GM19397 (cell line): ENCODE data around the gene IZUMO1.
A peak's percentile ranks its signal among the peaks of the same experiment; 100 is the strongest.
"Not testable (repeated sequence)": the region's sequence is repeated elsewhere in the genome, so short reads cannot be mapped to it uniquely, and the experiment has no call there.

Source experiments
- ATAC-seq: cut with Tn5 transposase; IDR thresholded peaks from one replicate; pipeline ENCODE4 v1.9.1; 2021; ENCODE audit warnings: mild to moderate bottlenecking, moderate library complexity; ENCODE audit not compliant: unreplicated experiment

Gene IZUMO1

DNA sequence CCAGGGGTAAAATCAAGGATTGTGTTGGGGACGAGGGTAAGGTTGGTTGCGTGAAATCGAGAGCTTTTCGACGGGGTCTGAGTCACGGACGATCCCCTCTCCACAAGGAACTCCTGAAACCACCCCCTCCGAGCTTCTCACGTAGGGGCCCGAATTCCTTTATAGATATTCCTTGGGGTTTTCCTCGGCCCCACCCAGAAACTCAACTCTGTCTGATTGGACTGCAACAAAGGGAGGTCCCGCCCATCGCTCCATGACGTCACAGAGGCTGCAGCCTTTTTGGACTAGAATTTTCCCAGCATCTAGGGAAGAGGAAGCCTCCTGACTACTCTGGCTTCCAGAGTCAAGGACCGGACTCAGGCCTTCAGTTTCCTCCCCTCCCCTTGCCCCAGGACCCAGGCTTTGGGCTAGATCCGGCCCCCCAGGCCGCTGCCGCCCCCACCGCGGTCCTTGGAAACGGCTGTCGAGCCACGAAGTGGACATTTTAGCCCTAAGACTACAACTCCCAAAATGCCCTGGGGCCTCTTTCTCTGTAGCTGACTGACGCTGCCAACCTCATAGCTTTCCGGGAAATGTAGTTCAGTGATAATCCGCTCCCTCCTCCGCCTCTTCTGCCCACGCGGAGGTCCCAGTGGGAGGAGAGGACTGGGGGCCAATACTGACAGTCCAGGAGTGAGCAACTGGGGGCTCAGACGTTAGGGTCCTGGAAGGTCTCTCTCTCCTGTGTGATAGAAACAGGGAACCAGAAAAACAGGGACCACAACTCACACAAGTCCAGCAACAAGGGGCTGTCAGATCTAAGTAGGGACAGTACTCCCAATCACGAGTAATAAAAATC lies at the start of gene IZUMO1:
IZUMO1 (minus strand) TSS at position 172 of the 838 bp plus-strand sequence. CDS start 1,050 bp downstream, outside the sequence.
- ATAC-seq: no peak

DNA sequence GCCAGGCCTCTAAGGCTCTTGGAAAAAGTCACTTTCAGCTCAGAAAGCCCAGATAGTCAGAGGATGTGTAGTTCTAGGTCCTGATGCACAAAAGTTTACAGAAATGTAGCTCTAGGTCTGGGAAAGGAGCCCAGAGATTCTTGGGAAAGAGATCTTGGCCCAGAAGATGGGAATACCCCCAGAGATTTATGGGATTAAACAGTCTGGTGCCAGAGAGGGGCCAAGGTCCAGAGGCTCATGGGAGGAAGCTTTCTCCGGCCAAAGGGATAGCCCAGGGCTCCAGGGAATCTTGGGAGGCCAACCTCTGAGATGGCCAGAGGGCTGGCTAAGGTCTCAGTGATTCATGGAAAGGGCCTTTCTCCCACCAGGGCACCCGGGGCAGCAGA lies 49.0 kb upstream of the IZUMO1 start:
- ATAC-seq: no peak

DNA sequence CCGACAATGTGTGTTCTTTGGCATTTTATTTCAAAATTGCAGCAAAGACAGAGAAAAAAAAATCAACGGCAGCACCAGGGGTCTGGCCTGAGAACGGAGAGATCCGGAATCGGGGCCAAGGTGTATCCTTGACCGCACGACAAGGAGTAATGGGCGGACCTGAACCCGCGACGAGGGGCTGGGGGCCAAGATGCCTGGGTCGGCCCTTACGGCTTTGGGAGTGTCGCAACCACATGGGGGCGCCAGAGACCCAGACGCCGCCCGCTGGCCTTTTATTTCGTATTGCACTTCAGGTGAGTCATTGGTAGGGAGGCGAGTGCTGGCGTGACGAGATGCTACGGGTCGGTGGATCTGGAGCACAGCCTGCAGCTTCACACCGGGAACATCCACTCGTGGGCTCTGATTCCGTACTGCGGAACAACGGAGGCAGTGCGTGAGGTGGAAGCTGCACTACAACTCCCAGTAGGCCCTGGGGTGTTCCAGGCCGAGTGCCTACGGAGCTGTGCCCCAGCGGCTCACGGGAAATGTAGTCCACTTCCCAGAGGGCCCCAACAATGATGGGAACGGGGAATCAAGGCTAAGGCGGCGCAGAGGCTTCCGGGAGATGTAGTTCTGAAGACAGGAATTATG lies 48.5 kb upstream of the IZUMO1 start:
- peak; percentile 85 for ATAC-seq

DNA sequence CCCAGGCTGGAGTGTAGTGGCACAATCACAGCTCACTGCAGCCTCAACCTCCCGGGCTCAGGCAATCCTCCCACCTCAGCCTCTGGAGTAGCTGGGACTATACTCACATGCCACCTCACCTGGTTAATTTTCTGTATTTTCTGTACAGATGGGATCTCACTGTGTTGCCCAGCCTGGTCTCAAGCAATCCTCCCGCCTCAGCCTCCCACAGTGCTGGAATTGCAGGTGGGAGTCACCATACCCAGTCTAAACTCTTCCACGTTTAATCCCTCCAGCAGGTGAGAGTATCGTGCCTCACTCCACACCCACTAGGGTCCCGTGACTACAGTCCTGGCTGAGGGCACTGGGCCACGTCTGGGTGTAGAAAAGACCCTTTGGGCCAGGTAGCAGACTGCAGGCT lies 47.6 kb upstream of the IZUMO1 start:
- ATAC-seq: no peak

DNA sequence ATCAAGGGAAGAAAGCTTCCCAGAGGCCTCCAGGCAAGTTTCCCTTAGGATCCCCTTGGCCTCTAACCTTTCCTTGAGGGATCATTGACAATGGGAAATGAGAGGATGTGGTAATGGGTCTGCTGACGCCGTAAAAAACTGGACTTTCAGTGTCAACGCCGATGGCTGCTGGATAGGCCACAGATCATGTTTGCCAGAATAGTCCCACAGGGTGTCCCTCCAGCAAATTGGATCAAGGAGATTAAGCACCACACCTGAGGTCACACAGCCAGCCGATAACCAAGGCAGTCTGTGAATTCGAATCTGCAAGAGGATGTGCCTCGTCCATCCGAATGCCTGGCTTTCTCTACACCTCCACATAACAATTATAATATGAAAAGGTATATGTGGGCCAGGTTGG lies 46.6 kb upstream of the IZUMO1 start:
- no peak for ATAC-seq

DNA sequence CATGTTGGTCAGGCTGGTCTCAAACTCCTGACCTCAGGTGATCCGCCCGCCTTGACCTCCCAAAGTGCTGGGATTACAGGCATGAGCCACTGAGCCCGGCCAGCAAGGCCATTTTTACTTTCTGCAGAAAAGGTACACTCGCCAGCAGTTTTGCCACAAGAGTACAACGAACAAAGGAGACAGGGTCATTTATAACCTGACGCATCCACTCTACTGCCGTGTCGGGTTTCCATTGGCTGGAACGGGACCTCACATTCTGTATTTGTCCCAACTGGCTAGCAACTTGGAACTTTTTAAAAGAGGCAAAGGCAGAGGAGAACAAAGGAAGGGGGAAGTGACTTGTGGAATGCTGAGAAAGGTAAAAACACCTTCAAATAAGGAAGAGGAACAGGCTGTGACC lies 40.6 kb upstream of the IZUMO1 start:
- not testable (repeated sequence) for ATAC-seq

DNA sequence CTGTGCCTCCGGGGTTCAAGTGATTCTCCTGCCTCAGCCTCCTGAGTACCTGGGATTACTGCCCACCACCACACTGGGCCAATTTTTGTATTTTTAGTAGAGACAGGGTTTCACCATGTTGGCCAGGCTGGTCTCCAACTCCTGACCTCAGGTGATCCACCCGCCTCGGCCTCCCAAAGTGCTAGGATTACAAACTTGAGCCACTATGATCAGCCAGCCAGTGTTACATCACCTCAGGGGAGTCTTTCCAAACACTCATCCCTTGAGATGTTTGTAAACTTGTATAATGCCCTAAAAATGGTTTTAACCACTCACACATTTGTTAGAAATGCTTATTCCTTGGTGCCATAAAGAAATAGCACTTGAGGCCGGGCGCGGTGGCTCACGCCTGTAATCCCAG lies 39.7 kb upstream of the IZUMO1 start:
- ATAC-seq: not testable (repeated sequence)

DNA sequence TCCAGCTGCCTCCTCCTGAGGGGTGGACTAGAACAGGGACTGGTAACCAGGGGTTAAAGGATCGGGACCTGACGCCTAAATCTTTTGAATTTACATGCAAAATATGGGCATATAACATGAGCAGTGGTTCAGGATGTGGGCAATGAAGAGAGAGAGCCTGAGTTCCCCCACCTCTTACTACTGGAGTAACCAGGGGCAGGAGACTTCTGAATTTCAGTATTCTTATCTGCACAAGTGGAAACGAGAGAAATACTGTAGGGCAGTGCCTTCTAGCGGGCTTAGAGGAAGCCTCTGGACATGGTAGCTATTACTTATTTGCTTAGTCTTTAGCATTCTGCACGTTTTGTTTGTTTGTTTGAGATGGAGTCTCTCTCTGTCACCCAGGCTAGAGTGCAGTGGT lies 37.8 kb upstream of the IZUMO1 start:
- no peak for ATAC-seq

DNA sequence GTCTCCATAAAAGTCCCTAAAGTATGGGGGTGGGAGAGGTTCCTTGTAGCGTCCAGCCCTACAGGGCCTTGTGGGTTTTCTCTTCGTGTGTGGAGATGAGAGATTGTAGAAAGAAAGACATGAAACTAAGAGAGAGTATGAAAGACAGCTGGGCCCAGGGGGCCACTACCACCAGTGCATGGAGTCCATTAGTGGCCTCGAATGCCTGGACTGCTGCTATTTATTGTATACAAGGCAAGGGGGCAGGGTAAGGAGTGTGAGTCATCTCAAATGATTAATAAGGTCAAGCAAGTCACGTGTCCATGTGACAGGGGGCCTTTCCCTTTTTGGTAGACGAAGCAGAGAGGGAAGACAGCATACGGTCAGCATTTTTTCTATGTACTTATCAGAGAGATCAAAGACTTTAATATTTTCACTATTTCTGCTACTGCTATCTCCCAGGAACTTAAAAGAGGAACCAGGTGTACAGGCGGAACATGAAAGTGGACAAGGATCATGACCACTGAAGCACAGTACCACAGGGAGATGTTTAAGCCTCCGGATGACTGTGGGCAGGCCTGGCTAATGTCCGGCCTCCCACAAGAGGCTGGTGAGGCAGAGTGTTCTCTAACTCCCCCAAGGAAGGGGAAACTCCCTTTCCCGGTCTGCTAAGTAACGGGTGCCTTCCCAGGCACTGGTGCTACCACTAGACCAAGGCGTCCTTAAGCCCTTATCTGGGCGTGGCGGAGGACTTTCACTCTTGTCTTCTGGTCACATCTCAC lies 34.1 kb upstream of the IZUMO1 start:
- no peak for ATAC-seq

DNA sequence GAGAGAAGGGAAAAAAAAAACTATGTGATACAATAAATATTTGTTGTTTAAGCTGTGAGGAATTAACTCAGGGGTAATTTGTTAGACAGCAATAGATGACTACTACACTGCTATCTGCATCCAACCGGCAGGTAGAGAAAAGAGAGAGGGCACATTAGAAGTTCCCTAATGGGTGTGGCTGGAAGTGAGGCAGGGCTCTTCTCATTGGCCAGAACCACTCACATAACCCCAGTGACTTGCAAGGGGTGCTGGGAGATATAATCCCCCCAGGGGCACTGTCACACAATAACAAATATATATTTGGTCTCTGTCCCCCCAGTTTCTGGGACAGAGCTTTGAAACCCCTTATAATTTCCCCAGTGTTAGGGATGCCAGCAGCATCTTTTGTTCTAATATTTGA lies 32.9 kb upstream of the IZUMO1 start:
- no peak for ATAC-seq

DNA sequence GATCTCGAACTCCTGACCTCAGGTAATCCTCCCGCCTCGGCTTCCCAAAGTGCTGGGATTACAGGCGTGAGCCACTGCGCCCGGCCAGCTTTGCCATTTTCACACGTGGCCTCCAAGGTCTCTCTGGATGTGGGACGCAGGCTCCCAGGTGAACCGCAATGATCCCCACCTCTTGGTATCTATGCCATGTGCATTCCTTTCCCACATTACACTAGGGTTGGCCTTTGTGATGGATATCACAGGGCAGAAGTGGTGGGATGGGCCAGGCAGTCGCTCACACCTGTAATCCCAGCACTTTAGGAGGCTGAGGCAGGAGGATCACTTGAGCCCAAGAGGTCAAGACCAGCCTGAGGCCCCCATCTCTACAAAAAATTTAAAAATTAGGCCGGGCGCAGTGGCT lies 31.0 kb upstream of the IZUMO1 start:
- no peak for ATAC-seq

DNA sequence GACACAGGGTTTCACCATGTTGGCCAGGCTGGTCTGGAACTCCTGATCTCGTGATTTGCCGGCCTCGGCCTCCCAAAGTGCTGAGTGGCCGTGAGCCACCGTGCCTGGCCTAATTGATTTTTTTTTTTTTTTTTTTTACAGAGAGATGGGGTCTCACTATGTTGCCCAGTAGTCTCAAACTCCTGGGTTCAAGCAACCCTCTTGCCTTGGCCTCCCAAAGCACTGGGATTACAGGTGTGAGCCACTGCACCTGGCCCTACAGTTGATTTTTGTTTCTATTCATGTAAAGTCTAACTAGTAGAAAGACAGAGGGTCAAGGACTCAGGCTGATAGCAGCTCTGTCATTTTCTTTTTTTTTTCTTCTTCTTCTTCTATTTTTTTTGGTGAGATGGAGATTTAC lies 30.4 kb upstream of the IZUMO1 start:
- ATAC-seq: no peak

DNA sequence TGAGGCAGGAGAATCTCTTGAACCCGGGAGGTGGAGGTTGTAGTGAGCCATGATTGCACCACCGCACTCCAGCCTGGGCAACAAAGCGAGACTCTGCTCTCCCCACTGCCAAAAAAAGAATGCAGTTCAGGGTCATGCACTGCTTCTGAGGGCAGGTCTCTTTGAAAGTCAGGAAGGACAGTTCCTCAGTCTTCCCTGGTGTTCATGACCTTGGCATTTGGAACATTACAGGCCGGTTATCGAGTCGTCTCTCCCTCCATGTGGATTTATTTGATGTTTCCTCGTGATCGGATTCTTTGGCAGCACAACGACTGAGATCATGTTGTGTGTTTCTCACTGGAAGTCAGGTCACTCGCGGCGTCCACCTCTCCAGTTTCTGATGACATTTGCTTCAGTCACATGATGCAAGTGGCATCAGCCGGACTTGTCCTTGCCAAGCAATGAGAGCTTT lies 25.8 kb upstream of the IZUMO1 start:
- no peak for ATAC-seq

DNA sequence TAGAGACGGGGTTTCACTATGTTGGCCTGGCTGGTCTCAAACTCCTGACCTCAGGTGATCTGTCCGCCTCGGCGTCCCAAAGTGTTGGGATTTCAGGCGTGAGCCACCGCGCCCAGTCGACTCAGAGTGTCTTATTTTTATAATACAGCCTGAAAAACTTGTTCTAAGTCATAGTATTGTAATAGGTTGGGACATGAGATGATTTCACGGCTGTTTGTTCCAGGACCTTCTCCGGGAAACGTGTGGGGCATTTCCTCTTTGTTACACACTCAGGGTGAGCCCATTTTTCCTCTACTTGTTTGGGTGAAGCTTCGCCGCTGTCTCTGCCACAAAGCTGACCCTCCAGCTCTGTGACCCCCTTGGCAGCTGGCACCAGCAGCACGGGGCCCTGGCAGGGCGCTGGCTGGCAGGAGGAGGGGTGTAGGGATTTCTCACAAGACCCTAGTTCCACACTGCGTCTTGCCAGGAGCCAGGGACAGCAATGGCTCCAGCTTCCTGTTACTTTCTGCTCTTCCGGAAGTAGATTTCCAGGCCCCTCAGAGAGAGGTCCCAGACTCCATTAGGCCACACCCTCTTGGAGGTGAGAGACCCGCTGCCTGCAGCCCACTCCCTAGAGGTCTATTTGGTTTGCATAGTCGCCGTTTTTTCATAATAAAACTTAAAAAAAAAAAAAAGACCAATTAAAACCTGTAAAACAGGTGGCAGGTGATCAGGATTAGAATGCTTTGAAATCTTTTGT lies 24.2 kb upstream of the IZUMO1 start:
- no peak for ATAC-seq

DNA sequence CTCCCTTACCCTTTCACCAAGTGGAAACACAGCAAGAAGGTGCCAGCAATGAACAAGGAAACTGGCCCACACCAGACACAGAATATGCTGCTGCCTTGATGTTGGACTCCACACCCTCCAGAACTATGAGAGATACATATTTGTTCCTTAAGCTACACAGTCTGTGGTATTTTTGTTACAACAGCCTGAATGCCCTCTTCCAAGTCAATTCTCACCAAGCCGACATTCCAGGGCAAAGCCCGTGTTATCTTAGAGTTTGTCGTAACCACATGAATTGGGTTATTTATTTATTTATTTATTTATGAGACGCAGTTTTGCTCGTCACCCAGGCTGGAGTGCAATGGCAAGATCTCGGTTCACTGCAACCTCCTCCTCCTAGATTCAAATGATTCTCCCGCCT lies 23.6 kb upstream of the IZUMO1 start:
- ATAC-seq: no peak

DNA sequence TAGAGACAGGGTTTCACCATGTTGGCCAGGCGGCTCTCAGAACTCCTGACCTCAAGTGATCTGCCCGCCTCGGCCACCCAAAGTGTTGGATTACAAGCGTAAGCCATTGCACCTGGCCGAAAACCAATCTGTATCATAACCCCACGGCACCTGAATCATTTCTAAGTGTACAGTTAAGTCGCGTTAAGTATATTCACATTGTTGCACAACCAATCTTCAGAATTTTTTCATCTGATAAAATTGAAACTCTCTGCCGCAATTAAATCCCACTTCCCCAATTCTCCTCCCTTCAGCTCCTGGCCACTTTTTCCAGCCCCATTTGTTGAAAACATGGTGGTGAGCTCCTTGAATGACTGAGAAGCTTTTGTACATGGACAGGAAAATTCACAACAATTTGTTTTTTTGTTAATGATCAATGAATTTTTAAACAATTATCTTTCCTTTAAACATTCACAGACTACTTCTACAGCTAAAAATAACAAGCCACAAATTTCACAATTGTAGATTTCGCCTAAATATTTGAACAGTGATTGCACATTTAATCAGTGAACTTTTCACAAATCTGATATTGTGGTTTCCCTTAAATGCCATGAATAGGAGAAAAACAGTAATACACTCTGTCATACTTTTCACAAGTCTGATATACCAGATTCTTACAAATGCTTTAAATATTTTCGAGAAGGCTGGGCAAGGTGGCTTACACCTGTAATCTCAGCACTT lies 22.4 kb upstream of the IZUMO1 start:
- no peak for ATAC-seq

DNA sequence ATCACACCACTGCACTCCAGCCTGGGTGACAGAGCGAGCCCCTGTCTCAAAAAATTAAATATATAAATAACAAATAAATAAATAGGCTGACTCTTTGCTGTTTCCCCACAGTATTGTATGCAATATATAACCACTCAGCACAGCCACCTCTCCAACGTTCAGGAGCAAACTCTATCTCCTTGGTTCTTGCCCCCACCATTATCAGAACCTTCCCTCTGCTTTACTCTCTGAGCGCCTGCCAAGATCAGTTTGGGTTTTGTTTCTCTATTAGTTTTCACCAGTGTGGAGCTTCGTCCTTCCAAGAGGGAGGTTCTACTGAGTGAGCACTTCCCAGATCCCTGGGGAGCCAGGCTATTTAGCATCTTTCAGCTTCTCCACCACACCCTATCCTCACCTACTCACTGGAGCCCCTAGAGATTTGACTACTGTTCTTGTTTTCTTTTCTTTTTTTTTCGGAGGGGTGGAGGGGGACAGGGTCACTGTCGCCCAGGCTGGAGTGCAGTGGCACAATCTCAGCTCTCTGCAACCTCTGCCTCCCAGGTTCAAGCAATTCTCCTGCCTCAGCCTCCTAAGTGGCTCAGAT lies 21.6 kb upstream of the IZUMO1 start:
- not testable (repeated sequence) for ATAC-seq

DNA sequence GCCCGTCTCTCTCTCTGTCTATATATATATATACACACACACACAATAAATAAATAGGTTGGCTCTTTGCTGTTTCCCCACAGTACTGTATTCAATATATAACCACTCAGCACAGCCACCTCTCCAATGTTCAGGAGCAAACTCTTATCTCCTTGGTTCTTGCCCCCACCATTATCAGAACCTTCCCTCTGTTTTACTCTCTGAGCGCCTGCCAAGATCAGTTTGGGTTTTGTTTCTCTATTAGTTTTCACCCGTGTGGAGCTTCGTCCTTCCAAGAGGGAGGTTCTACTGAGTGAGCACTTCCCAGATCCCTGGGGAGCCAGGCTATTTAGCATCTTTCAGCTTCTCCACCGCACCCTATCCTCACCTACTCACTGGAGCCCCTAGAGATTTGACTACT lies 19.1 kb upstream of the IZUMO1 start:
- not testable (repeated sequence) for ATAC-seq

DNA sequence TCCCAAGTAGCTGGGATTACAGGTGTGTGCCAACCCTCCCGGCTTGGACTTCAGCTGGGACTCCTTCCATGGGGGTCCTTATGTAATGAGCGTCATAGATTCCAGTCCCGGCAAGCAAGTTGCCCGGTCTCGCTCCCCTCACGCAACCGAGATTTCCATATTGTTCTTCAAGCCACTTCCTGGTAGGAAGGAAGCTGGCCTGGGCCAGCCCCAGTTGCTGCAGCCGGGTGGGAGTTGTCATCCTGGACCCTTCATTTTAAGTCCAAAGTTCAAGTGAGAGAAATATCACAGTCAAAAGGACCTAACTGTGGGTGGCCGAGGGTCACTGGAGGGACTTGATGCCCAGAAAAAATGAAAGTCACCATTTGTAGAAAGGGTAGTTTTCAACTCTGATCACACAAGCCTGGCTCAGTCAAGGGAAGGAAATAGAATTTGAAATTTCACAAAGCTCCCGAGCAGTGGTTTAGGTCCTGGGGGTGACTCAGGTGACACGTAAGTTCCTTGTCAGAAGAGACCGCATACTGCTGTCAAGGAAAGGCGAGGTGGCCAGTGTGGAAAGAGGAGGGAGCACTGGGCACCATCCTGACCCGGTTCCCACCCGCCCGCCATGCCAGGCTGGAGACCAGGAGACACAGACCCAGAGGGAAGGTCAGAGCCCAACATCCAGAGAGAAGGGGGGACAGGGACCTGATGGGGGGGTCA lies 13.9 kb upstream of the IZUMO1 start:
- ATAC-seq: no peak
